ENCODE results near the gene CD72.

DNA sequence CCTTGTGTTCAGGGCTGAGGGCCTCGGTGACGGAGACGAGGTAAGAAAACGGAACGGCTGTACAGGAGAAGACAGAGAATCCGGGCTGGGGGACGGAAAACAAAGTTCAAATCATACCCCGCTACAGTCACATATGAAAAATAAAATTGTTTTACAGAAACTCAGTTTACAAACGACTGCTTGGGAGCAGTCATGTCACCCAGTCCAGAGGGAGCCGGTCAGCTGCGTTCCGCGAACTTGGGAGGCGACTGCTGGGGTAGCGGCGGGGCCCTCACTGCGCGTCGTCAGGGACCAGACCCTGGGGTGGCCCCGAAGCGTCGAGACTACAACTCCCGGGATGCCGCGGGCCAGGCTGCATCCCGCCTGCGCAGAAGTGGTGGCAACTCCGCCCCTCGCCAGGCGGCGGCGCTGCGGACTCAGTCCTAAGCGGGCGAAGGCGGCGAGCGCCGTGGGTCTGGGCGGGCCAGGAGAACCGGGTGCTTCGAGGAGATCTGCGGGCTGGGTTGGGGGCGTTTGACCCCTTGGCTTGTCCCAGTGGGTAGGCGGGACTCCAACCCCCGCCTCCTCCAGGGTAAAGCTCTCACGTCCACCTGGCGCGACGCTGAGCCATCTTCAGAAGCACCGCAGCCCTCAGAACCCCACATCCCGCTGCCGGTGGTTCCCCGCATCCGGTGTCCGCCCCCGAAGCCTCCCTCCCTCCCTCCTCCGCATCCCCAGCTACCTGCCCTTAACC, 28.5 kb upstream of the CD72 start:
- TF ChIP-seq, protein P1, sequence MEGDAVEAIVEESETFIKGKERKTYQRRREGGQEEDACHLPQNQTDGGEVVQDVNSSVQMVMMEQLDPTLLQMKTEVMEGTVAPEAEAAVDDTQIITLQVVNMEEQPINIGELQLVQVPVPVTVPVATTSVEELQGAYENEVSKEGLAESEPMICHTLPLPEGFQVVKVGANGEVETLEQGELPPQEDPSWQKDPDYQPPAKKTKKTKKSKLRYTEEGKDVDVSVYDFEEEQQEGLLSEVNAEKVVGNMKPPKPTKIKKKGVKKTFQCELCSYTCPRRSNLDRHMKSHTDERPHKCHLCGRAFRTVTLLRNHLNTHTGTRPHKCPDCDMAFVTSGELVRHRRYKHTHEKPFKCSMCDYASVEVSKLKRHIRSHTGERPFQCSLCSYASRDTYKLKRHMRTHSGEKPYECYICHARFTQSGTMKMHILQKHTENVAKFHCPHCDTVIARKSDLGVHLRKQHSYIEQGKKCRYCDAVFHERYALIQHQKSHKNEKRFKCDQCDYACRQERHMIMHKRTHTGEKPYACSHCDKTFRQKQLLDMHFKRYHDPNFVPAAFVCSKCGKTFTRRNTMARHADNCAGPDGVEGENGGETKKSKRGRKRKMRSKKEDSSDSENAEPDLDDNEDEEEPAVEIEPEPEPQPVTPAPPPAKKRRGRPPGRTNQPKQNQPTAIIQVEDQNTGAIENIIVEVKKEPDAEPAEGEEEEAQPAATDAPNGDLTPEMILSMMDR (IDR thresholded peaks at IDR 0.05), result peak; percentile 89 to 97 (median 95)
- peak in 1 of 2 donors; percentile 94 for TF ChIP-seq POLR2A (IDR thresholded peaks at IDR 0.05)
